Smooth muscle cell (in vitro differentiated cells): Measurements from ENCODE around the gene ZNF280B. TPM values are rescaled to one million over a fixed set of nuclear protein-coding genes. Genes with fewer than 3 reads are reported as not detected.
A peak's percentile ranks its signal among the peaks of the same experiment; 100 is the strongest.

Source experiments
- DNase-seq: peaks from one replicate; lab custom pipeline; 2025; ENCODE audit not compliant: unreplicated experiment; lab: John Stamatoyannopoulos, UW
- H2AFZ ChIP-seq: fragments of 200-600 bp; sonication (generic); 2 replicates; pipeline ENCODE4 v1.6.0; 2016; ENCODE audit warnings: antibody characterized with exemption, low read depth, mild to moderate bottlenecking
- H3F3A ChIP-seq: fragments of 200-600 bp; sonication (generic); 2 replicates; pipeline ENCODE4 v1.6.0; 2017; ENCODE audit warnings: antibody characterized with exemption, low read depth
- H3K27ac ChIP-seq: fragments of 200-600 bp; sonication (generic); 2 replicates; pipeline ENCODE4 v1.5.1; 2016; ENCODE audit warnings: low read depth, mild to moderate bottlenecking
- H3K27me3 ChIP-seq: fragments of 200-600 bp; sonication (generic); 2 replicates; pipeline ENCODE4 v1.6.1; 2016; ENCODE audit warnings: low read depth, mild to moderate bottlenecking
- H3K36me3 ChIP-seq: fragments of 200-600 bp; sonication (generic); 2 replicates; pipeline ENCODE4 v1.5.1; 2016; ENCODE audit warnings: low read depth
- H3K4me1 ChIP-seq: fragments of 200-600 bp; sonication (generic); 2 replicates; pipeline ENCODE4 v1.5.1; 2016; ENCODE audit warnings: low read depth
- H3K4me2 ChIP-seq: fragments of 200-600 bp; sonication (generic); 2 replicates; pipeline ENCODE4 v1.6.0; 2016; ENCODE audit warnings: mild to moderate bottlenecking
- H3K4me3 ChIP-seq: fragments of 200-600 bp; sonication (generic); 2 replicates; pipeline ENCODE4 v1.5.1; 2016; ENCODE audit warnings: mild to moderate bottlenecking
- H3K79me2 ChIP-seq: fragments of 200-600 bp; sonication (generic); 2 replicates; pipeline ENCODE4 v1.6.0; 2016; ENCODE audit warnings: low read depth, mild to moderate bottlenecking
- H3K9ac ChIP-seq: fragments of 200-600 bp; sonication (generic); 2 replicates; pipeline ENCODE4 v1.6.0; 2016; ENCODE audit warnings: low read depth
- H3K9me3 ChIP-seq: fragments of 200-600 bp; sonication (generic); replicated peaks from 2 replicates; pipeline ENCODE4 v1.5.1; 2016; ENCODE audit warnings: low read depth
- H4K20me1 ChIP-seq: fragments of 200-600 bp; sonication (generic); 2 replicates; pipeline ENCODE4 v1.6.0; 2016; ENCODE audit warnings: low read depth
- CTCF ChIP-seq: fragments of 200-600 bp; sonication (generic); IDR thresholded peaks from 2 replicates; pipeline ENCODE4 v1.5.1; 2017; ENCODE audit warnings: borderline replicate concordance, mild to moderate bottlenecking, antibody characterized with exemption; ENCODE audit not compliant: insufficient read depth, poor library complexity, severe bottlenecking
- whole genome bisulfite sequencing: methylation state at CpG from one replicate; pipeline ENCODE4 v1.1.7; 2016; ENCODE audit warnings: low lambda C conversion rate; 5-methylcytosine and 5-hydroxymethylcytosine counted together
- polyA plus RNA-seq: library from polyadenylated mRNA; unstranded; fragments of >200 nt; fragmentation: Nextera tagmentation; extraction: Ambion mirVana; gene quantifications from 2 replicates; pipeline ENCODE4 v1.2.1, GENCODE V29; 2016
- total RNA-seq: library from RNA; depleted of rRNA; stranded (reverse); fragments of >200 nt; gene quantifications from 2 replicates; pipeline ENCODE4 v1.2.3, GENCODE V29; 2014

ZNF280B gene
- total and polyA plus RNA-seq, 2 experiments from 2014 or later, result 3.0 to 3.3 TPM

GRCh38 chr22:22463855-22464540 is 44.5 kb downstream of the ZNF280B start:
- Histone ChIP-seq H4K20me1 (no peaks in the 10 kb centered on the region), H3K4me2 (no peak overlapping the region), H3K36me3 (no peaks in the 10 kb centered on the region), H3F3A (no peaks in the 10 kb centered on the region), H3K9ac (no peak overlapping the region), H3K9me3 (no peaks in the 10 kb centered on the region), H3K27ac (no peak overlapping the region), H2AFZ (no peak overlapping the region), H3K4me3 (no peak overlapping the region), H3K27me3 (peaks cover 36% of the 10 kb centered on the region), H3K79me2 (no peaks in the 10 kb centered on the region), H3K4me1 (no peaks in the 10 kb centered on the region)
- TF ChIP-seq CTCF, result peak; percentile 83
- DNase-seq, result no peak
- WGBS, result 36% methylated on average over 18 of the region's 18 CpGs

GRCh38 chr22:22462813-22463567 is 45.6 kb downstream of the ZNF280B start:
- TF ChIP-seq CTCF, result no peak
- 44% methylated on average over 6 of the region's 6 CpGs for WGBS
- no peak for DNase-seq

GRCh38 chr22:22461583-22461982 is 47.0 kb downstream of the ZNF280B start:
- WGBS, result 82% methylated on average over 7 of the region's 7 CpGs

More at GRCh38 chr22:22462813-22463567, 45.6 kb downstream of the ZNF280B start:
- no peaks in the 10 kb centered on the region for H4K20me1 ChIP-seq
- no peaks in the 10 kb centered on the region for H3K9me3 ChIP-seq
- H3K36me3 ChIP-seq, result no peaks in the 10 kb centered on the region
- H3K4me1 ChIP-seq, result no peaks in the 10 kb centered on the region
- no peak overlapping the region for H3K9ac ChIP-seq
- peaks cover 39% of the 10 kb centered on the region for H3K27me3 ChIP-seq
- H2AFZ ChIP-seq, result no peak overlapping the region
- H3K4me2 ChIP-seq, result no peak overlapping the region
- no peak overlapping the region for H3K27ac ChIP-seq
- H3F3A ChIP-seq, result no peaks in the 10 kb centered on the region
- no peak overlapping the region for H3K4me3 ChIP-seq
- no peaks in the 10 kb centered on the region for H3K79me2 ChIP-seq

More at GRCh38 chr22:22461583-22461982, 47.0 kb downstream of the ZNF280B start:
- Histone ChIP-seq H3K79me2 (no peaks in the 10 kb centered on the region), H3K4me1 (no peaks in the 10 kb centered on the region), H3K27me3 (peaks cover 46% of the 10 kb centered on the region), H3K9me3 (no peaks in the 10 kb centered on the region), H3K36me3 (no peaks in the 10 kb centered on the region), H2AFZ (no peak overlapping the region), H3F3A (no peaks in the 10 kb centered on the region), H3K4me2 (no peak overlapping the region), H3K9ac (no peak overlapping the region), H4K20me1 (no peaks in the 10 kb centered on the region), H3K27ac (no peak overlapping the region), H3K4me3 (no peak overlapping the region)
- no peak for DNase-seq
- no peak for TF ChIP-seq CTCF
